GM19463 (cell line): Measurements from ENCODE around the gene CEP44.

Source experiments
- ATAC-seq: cut with Tn5 transposase; IDR thresholded peaks from one replicate; pipeline ENCODE4 v1.9.1; 2021; ENCODE audit warnings: mild to moderate bottlenecking, moderate library complexity; ENCODE audit not compliant: unreplicated experiment

The CEP44 gene

GRCh38 chr4:174381440-174381800, 97.7 kb downstream of the CEP44 start:
- ATAC-seq, result no peak
